Tibial nerve (tissue), 4 donors: ENCODE measurements around the gene TRAF5. TPM values are rescaled to one million over a fixed set of nuclear protein-coding genes. Genes with fewer than 3 reads are reported as not detected.
A peak's percentile ranks its signal among the peaks of the same experiment; 100 is the strongest.

Experiments
- DNase-seq, 2 donors: peaks; one replicate each; pipeline ENCODE4 v3.0.0-alpha.2; 2019; ENCODE audit warnings: low spot score in 2 of 2
- H3K27ac ChIP-seq, 4 donors: fragments of 200-600 bp; sonication (generic) in 3 of 4; one replicate each; pipeline ENCODE4 v1.5.1; 2017 to 2019; ENCODE audit warnings: mild to moderate bottlenecking in 1 of 4
- H3K27me3 ChIP-seq, 2 donors: fragments of 200-600 bp; sonication (generic) in 1 of 2; one replicate each; pipeline versions ENCODE4 v1.5.1 to v1.6.0; 2017 to 2019
- H3K36me3 ChIP-seq, 3 donors: fragments of 200-600 bp; sonication (generic); one replicate each; pipeline ENCODE4 v1.5.1; 2018 to 2019
- H3K4me1 ChIP-seq, 4 donors: fragments of 200-600 bp; sonication (generic) in 3 of 4; one replicate each; pipeline ENCODE4 v1.5.1; 2017 to 2019
- H3K4me3 ChIP-seq, 4 donors: fragments of 200-600 bp; sonication (generic) in 3 of 4; one replicate each; pipeline ENCODE4 v1.5.1; 2017 to 2019; ENCODE audit warnings: mild to moderate bottlenecking in 1 of 4, moderate library complexity in 1 of 4
- H3K9me3 ChIP-seq, 4 donors: fragments of 200-600 bp; sonication (generic) in 3 of 4; one replicate each; pipeline ENCODE4 v1.5.1; 2017 to 2019
- EP300 ChIP-seq, 2 donors: sonication (generic); formaldehyde crosslinking; IDR thresholded peaks; one replicate each; pipeline ENCODE4 v1.6.1; 2017; ENCODE audit warnings: antibody characterized with exemption in 2 of 2, mild to moderate bottlenecking in 1 of 2
- POLR2A ChIP-seq, 2 donors: fragments of 450-650 bp; IDR thresholded peaks; one replicate each; pipeline ENCODE4 v1.6.1; 2017; ENCODE audit warnings: antibody characterized with exemption in 2 of 2, mild to moderate bottlenecking in 2 of 2, moderate library complexity in 2 of 2
- WGBS, 2 donors: methylation state at CpG; one replicate each; pipeline ENCODE4 v1.1.5; 2018; 5-methylcytosine and 5-hydroxymethylcytosine counted together
- total RNA-seq, 4 donors: library from RNA; depleted of rRNA; stranded (reverse); fragments of >200 nt; gene quantifications; one replicate each; pipeline ENCODE4 v1.1.0, GENCODE V29; 2016
- TF ChIP-seq, protein P1 (sequence below), 5 experiments: fragments of 200-600 bp in 3 of 5; fragments of 450-650 bp in 2 of 5; sonication (generic) in 3 of 5; IDR thresholded peaks; one replicate each; pipeline ENCODE4 v1.5.1; 2016 to 2019; ENCODE audit warnings: antibody characterized with exemption in 5 of 5, mild to moderate bottlenecking in 3 of 5, moderate library complexity in 2 of 5

TRAF5 gene
- total RNA-seq, 4 donors from 2014 or later, result 12.0 to 18.6 (median 15.6) TPM

DNA sequence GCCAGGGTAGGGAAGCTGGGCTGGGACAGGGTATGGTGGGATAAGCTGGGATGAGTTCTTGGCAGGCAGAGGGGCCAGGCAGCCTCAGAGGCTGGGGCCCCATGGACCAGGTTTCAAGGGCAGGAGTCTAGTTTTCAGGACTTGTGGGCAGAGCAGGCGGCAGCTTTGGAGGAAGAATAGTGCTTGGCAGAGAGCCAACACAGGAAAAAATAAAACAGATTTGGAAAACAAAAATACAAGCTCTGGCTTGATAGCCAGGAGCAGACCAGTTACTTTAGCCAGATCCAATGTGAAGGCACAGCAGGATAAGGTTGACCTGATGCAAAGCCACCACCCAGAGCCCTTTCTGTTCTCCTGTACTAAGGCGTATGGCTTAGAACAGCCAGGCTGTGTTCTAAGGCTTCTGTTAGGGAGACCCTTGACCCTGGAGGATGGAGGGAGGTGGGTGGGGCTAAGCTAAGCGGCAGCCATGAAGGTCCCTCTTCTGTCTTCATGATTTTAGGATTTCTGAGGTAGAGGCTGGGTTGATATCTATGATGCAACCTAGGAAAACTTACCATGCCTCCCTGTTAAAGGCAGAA, 5.5 kb downstream of the TRAF5 start:
- peaks cover 0 to 75% (median 27%) of the 10 kb centered on the region in 4 donors for H3K4me1 ChIP-seq
- TF ChIP-seq, protein P1, sequence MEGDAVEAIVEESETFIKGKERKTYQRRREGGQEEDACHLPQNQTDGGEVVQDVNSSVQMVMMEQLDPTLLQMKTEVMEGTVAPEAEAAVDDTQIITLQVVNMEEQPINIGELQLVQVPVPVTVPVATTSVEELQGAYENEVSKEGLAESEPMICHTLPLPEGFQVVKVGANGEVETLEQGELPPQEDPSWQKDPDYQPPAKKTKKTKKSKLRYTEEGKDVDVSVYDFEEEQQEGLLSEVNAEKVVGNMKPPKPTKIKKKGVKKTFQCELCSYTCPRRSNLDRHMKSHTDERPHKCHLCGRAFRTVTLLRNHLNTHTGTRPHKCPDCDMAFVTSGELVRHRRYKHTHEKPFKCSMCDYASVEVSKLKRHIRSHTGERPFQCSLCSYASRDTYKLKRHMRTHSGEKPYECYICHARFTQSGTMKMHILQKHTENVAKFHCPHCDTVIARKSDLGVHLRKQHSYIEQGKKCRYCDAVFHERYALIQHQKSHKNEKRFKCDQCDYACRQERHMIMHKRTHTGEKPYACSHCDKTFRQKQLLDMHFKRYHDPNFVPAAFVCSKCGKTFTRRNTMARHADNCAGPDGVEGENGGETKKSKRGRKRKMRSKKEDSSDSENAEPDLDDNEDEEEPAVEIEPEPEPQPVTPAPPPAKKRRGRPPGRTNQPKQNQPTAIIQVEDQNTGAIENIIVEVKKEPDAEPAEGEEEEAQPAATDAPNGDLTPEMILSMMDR (IDR thresholded peaks at IDR 0.05), result no peak
- no peak for TF ChIP-seq EP300 (IDR thresholded peaks at IDR 0.05)
- no peak overlapping the region for H3K4me3 ChIP-seq
- H3K36me3 ChIP-seq, result no peaks in the 10 kb centered on the region
- DNase-seq, result no peak
- H3K27ac ChIP-seq, result no peak overlapping the region
- H3K9me3 ChIP-seq, result no peaks in the 10 kb centered on the region
- 32 to 36% methylated on average over 3 of the region's 3 CpGs for WGBS, 2 donors
- H3K27me3 ChIP-seq, result no peaks in the 10 kb centered on the region

DNA sequence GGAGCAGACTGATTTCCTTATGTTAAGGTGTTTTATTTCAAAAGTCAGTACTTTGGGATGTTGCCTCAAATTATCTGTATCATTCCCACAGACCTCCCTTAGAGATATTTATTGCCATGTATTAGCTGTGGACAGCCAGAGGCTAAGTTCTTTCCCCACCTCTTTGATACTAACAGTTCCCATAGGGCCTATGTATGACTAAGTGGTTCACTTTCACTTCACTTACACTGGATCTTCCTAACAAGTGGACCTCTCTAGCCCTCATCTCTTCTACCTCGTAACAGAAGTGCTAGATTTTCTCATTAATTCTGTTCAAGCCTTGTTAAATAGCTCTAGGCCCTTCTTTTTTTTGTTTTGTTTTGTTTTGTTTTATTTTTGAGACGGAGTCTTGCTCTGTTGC, 6.2 kb downstream of the TRAF5 start:
- Histone ChIP-seq H3K4me1 (peaks cover 0 to 77% (median 23%) of the 10 kb centered on the region in 4 donors), H3K4me3 (no peak overlapping the region), H3K27me3 (no peaks in the 10 kb centered on the region), H3K9me3 (no peaks in the 10 kb centered on the region), H3K36me3 (no peaks in the 10 kb centered on the region), H3K27ac (no peak overlapping the region)
- 81 to 82% methylated on average over 2 of the region's 2 CpGs for WGBS, 2 donors
- TF ChIP-seq EP300 (IDR thresholded peaks at IDR 0.05) (no peak), POLR2A (IDR thresholded peaks at IDR 0.05) (no peak)
- TF ChIP-seq, protein P1 (IDR thresholded peaks at IDR 0.05), result no peak
- no peak for DNase-seq

DNA sequence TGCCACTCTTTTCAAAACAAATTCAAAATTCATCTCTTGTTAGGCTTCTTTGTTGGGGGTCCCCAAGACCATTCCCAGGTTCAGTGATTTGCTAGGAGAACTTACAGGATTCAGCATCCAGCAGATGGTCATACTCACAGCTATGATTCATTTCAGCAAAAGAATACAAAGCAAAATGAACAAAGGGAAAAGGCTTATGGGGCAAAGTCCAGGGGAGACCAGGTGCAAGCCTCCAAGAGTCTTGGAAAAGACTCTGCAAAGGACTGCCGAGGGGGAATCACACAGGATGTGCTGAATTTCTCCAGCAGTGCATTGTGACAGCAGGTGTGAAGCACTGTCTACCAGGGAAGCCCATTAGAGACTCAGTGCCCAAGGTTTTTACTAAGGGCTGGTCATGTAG, 7.3 kb downstream of the TRAF5 start:
- peaks cover 0 to 70% (median 15%) of the 10 kb centered on the region in 4 donors for H3K4me1 ChIP-seq
- no peak for DNase-seq
- no peaks in the 10 kb centered on the region for H3K27me3 ChIP-seq
- H3K27ac ChIP-seq, result no peak overlapping the region
- no peak overlapping the region for H3K4me3 ChIP-seq
- TF ChIP-seq POLR2A (IDR thresholded peaks at IDR 0.05), result no peak
- TF ChIP-seq EP300 (IDR thresholded peaks at IDR 0.05), result no peak
- TF ChIP-seq, protein P1 (IDR thresholded peaks at IDR 0.05), result no peak
- 61 to 76% methylated on average over 1 of the region's 1 CpG for WGBS, 2 donors
- no peaks in the 10 kb centered on the region for H3K9me3 ChIP-seq
- no peaks in the 10 kb centered on the region for H3K36me3 ChIP-seq

DNA sequence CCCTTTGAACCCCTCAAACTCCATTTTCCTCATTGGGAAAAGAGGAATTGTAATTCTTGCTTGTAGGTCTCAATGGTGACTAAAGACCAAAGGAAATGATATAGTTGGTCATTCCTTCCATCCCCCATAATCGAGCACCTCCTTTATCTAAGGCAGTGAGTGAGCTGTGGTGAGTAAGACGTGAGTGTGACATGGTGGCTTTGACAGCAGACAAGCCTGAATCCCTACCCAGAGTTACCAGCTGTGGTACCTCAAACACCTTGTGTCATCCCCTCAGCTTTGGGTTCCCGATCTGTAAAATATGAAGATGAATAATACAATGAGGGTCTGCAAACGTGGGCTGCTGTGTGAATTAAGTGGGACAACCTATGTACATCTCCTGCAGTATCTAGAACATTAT, 8.4 kb downstream of the TRAF5 start:
- TF ChIP-seq EP300 (IDR thresholded peaks at IDR 0.05) (no peak), POLR2A (IDR thresholded peaks at IDR 0.05) (no peak)
- TF ChIP-seq, protein P1 (IDR thresholded peaks at IDR 0.05), result no peak
- Histone ChIP-seq H3K4me3 (no peak overlapping the region), H3K9me3 (no peaks in the 10 kb centered on the region), H3K27me3 (no peaks in the 10 kb centered on the region), H3K4me1 (peaks cover 0 to 72% (median 15%) of the 10 kb centered on the region in 4 donors), H3K36me3 (no peaks in the 10 kb centered on the region), H3K27ac (peak overlapping the region in 1 of 4 donors; percentile 56)
- WGBS, 2 donors, result 81 to 87% methylated on average over 4 of the region's 4 CpGs
- no peak for DNase-seq

DNA sequence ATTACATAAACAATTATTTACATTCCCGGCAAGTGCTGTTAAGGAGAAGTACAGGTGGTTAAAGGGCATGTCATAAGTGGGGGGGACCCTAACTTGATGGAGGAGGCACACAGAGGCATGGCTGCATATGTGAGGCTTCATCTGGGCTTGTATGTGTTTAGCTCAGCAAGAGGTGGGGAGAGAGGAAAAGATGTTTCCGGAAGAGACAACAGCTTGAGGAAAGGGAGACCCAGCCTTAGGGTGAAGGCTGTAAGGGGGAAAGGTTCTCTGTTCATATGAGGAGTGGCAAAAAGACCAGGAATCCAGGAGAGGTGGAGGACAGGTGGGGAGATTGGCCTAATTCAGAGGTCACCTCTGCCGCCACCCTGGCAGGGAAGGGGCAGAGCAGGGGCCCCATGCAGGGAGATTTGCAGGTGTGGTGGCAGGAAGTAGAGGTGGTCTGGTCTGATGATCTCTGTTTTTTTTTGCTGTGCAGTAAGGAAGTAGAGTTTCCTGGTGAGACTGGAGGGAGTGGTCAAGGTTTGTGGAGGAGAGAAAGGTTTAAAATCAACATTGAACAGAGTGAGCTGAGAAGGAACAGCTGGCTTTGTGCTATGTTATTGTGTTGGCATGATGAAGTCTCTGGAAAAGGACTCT, 9.0 kb downstream of the TRAF5 start:
- Histone ChIP-seq H3K36me3 (no peaks in the 10 kb centered on the region), H3K9me3 (no peaks in the 10 kb centered on the region), H3K4me3 (no peak overlapping the region), H3K27ac (peak overlapping the region in 1 of 4 donors; percentile 56), H3K27me3 (no peaks in the 10 kb centered on the region), H3K4me1 (peaks cover 0 to 71% (median 15%) of the 10 kb centered on the region in 4 donors)
- no peak for DNase-seq
- WGBS, 2 donors, result 75% methylated on average over 3 of the region's 3 CpGs
- TF ChIP-seq EP300 (IDR thresholded peaks at IDR 0.05), result no peak
- TF ChIP-seq POLR2A (IDR thresholded peaks at IDR 0.05), result no peak
- TF ChIP-seq, protein P1 (IDR thresholded peaks at IDR 0.05), result no peak
